ENCODE results near the gene CNTN5.
"Not testable (repeated sequence)": the region's sequence is repeated elsewhere in the genome, so short reads cannot be mapped to it uniquely, and the experiment has no call there.

CNTN5 gene

GRCh38 chr11:99020352-99021225 is at the start of gene CNTN5:
Gene CNTN5, plus strand, starts transcription at chr11:99020949.
- DNase-seq (ENCODE audit: low spot score) = no peak

GRCh38 chr11:98979205-98979604 is 41.5 kb upstream of the CNTN5 start:
- DNase-seq (ENCODE audit: low spot score) = no peak

- DNase-seq (ENCODE audit: low spot score) = no peak
These were observed 4.9 kb upstream of the CNTN5 start for GRCh38 chr11:99015634-99016454.

GRCh38 chr11:99019696-99020095 is 1.1 kb upstream of the CNTN5 start:
- no peak for DNase-seq (ENCODE audit: low spot score)

- no peak for DNase-seq (ENCODE audit: low spot score)
These were observed 16.3 kb downstream of the CNTN5 start for GRCh38 chr11:99037057-99037456.

- DNase-seq (ENCODE audit: low spot score) = no peak
These were observed 42.6 kb downstream of the CNTN5 start for GRCh38 chr11:99063331-99063730.

- DNase-seq (ENCODE audit: low spot score) = no peak
These were observed 44.4 kb downstream of the CNTN5 start for GRCh38 chr11:99065121-99065520.

- DNase-seq (ENCODE audit: low spot score) = no peak
These were observed 46.0 kb downstream of the CNTN5 start for GRCh38 chr11:99066618-99067317.

GRCh38 chr11:99068832-99069231 is 48.1 kb downstream of the CNTN5 start:
- no peak for DNase-seq (ENCODE audit: low spot score)

GRCh38 chr11:99069856-99070444 is 49.2 kb downstream of the CNTN5 start:
- no peak for DNase-seq (ENCODE audit: low spot score)

GRCh38 chr11:99079576-99079975 is 58.8 kb downstream of the CNTN5 start:
- DNase-seq (ENCODE audit: low spot score) = no peak

GRCh38 chr11:99080154-99080553 is 59.4 kb downstream of the CNTN5 start:
- DNase-seq (ENCODE audit: low spot score) = no peak

- DNase-seq (ENCODE audit: low spot score) = no peak
These were observed 77.5 kb downstream of the CNTN5 start for GRCh38 chr11:99098258-99098657.

GRCh38 chr11:99098751-99099150 is 78.0 kb downstream of the CNTN5 start:
- DNase-seq (ENCODE audit: low spot score) = no peak

GRCh38 chr11:99117603-99118002 is 96.9 kb downstream of the CNTN5 start:
- no peak for DNase-seq (ENCODE audit: low spot score)

GRCh38 chr11:99133862-99134261 is 113.1 kb downstream of the CNTN5 start:
- not testable (repeated sequence) for DNase-seq (ENCODE audit: low spot score)

- no peak for DNase-seq (ENCODE audit: low spot score)
These were observed 114.8 kb downstream of the CNTN5 start for GRCh38 chr11:99135508-99135907.

- DNase-seq (ENCODE audit: low spot score) = no peak
These were observed 121.5 kb downstream of the CNTN5 start for GRCh38 chr11:99142237-99142636.

GRCh38 chr11:99148352-99148751 is 127.6 kb downstream of the CNTN5 start:
- DNase-seq (ENCODE audit: low spot score) = no peak

- DNase-seq (ENCODE audit: low spot score) = no peak
These were observed 133.5 kb downstream of the CNTN5 start for GRCh38 chr11:99154277-99154676.

- no peak for DNase-seq (ENCODE audit: low spot score)
These were observed 139.7 kb downstream of the CNTN5 start for GRCh38 chr11:99160447-99160846.

- DNase-seq (ENCODE audit: low spot score) = no peak
These were observed 142.1 kb downstream of the CNTN5 start for GRCh38 chr11:99162819-99163218.

Measured in CD4-positive, alpha-beta T cell treated with Interleukin-6 at 100 ng/mL for 8 hours (primary cell).